D721Med (cell line): ENCODE results near the gene PTPN14.

Experiments used
- DNase-seq: peaks from one replicate; pipeline ENCODE4 v3.0.0; 2011; ENCODE audit warnings: low spot score; ENCODE audit not compliant: insufficient read length
- FAIRE-seq: peaks from 2 replicates; lab custom pipeline; 2011; peaks lifted over from hg19 to GRCh38; lab: Jason Lieb, UNC
- CTCF ChIP-seq: IDR thresholded peaks from 2 replicates; pipeline ENCODE4 v1.5.1; 2012; ENCODE audit warnings: mild to moderate bottlenecking, control low read depth; ENCODE audit not compliant: insufficient read depth; ENCODE audit errors: missing control alignments

The PTPN14 gene

GRCh38 chr1:214417545-214418210 is 133.7 kb downstream of the PTPN14 start:
- no peak for TF ChIP-seq CTCF
- FAIRE-seq = no peak
- DNase-seq = no peak

GRCh38 chr1:214416858-214417257 is 134.5 kb downstream of the PTPN14 start:
- FAIRE-seq (no peak), DNase-seq (no peak)
- TF ChIP-seq CTCF = no peak

- FAIRE-seq (no peak), DNase-seq (no peak)
- TF ChIP-seq CTCF = no peak
Observed at GRCh38 chr1:214416417-214416816, 135.0 kb downstream of the PTPN14 start.

GRCh38 chr1:214415131-214415530 is 136.3 kb downstream of the PTPN14 start:
- FAIRE-seq (no peak), DNase-seq (no peak)
- TF ChIP-seq CTCF = no peak

GRCh38 chr1:214414691-214415090 is 136.7 kb downstream of the PTPN14 start:
- FAIRE-seq (no peak), DNase-seq (no peak)
- no peak for TF ChIP-seq CTCF

- DNase-seq (no peak), FAIRE-seq (no peak)
- no peak for TF ChIP-seq CTCF
Observed at GRCh38 chr1:214413315-214413714, 138.1 kb downstream of the PTPN14 start.

GRCh38 chr1:214404571-214405213 is 146.7 kb downstream of the PTPN14 start:
- DNase-seq = no peak
- no peak for FAIRE-seq
- TF ChIP-seq CTCF = no peak
